ENCODE data around the gene SSH2. TPM values are rescaled to one million over a fixed set of nuclear protein-coding genes. Genes with fewer than 3 reads are reported as not detected.

Gene SSH2
- total and polyA plus RNA-seq, 9 of the 15 experiments (the other 6 are each of a cell fraction or from before 2014, with no cell fraction given), result 3.9 to 16.1 (median 10.2) TPM

DNA sequence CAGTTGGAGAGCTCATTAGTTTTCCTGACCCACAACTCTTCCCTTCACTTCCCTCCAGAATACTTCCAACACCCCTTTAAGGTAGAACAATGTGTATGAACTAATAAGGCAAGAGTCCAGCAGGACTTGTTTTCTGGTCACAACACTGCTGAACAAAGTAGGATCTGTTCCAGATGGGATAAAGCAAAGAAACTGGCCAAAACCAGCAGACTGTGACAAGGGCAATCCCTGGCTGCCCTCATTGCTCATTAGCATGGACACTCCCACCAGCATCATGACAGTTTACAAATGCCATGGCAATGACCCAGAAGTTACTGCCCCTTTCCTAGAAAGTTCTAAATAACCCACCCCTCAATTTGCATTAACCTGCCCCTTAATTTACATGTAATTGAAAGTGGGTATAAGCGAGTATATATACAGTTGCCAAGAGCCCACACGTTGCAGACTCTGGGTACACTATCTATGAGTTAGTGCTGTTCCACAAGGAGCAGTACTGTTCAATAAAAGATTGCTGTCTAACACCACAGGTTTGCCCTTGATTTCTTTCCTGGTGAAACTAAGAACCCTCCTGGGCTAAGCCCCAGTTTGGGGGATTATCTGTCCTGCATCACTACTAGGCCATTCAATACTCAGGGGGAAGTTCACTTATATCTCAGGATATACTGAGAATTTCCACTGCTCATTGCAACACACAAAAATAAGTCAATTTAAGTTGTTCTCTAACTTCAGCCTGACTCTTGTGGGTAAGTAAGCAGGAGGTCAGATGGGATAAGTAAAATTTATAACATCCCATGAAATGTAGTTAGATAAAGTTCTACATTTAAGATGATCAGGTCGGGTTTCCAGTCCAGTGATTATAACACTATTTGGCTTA, 82.3 kb downstream of the SSH2 start (continued):
- TF ChIP-seq POLR2AphosphoS5 (IDR thresholded peaks at IDR 0.05; ENCODE audit: control insufficient read depth, insufficient read depth, low read depth, low read length) (0 out of 2 replicates have a peak, but pooled peaks have one; percentile 21), MEIS2 (IDR thresholded peaks at IDR 0.05; ENCODE audit: partially characterized antibody) (peak; percentile 60), SMARCE1 (IDR thresholded peaks at IDR 0.05) (no peak), RFX1 (IDR thresholded peaks at IDR 0.05) (peak; percentile 82)
- TF ChIP-seq, protein P1, sequence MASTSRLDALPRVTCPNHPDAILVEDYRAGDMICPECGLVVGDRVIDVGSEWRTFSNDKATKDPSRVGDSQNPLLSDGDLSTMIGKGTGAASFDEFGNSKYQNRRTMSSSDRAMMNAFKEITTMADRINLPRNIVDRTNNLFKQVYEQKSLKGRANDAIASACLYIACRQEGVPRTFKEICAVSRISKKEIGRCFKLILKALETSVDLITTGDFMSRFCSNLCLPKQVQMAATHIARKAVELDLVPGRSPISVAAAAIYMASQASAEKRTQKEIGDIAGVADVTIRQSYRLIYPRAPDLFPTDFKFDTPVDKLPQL (IDR thresholded peaks at IDR 0.05; ENCODE audit: extremely low read depth, insufficient read length), result peak; percentile 37
- TF ChIP-seq, protein P2, sequence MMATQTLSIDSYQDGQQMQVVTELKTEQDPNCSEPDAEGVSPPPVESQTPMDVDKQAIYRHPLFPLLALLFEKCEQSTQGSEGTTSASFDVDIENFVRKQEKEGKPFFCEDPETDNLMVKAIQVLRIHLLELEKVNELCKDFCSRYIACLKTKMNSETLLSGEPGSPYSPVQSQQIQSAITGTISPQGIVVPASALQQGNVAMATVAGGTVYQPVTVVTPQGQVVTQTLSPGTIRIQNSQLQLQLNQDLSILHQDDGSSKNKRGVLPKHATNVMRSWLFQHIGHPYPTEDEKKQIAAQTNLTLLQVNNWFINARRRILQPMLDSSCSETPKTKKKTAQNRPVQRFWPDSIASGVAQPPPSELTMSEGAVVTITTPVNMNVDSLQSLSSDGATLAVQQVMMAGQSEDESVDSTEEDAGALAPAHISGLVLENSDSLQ (IDR thresholded peaks at IDR 0.05), result peak; percentile 78

DNA sequence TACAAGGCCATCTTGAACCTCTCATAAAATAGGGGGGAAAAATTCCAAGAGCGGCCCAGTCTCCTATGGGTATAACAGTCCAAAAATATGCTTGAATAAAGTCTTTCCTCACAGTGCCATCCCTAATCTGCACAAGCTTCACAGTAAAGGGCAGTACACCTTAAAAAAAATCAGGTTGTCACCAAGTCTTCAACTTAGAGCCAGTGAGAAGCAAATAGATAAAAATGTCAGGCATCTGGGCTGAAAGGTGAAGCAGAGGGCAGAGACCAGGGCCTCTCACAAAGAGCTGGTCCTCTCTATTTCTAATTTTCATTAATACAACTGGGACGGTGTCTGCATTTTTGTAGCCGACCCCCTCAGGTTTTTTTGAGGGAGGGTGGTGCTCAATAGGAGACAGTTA, 82.9 kb downstream of the SSH2 start:
- Histone ChIP-seq H3K9me1 (ENCODE audit: control insufficient read depth, insufficient read depth, low read length) (no peaks in the 10 kb centered on the region), H3K9ac (ENCODE audit: insufficient read depth in 1 of 2, low read depth in 2 of 2, low read length in 2 of 2) (no peak overlapping the region; a peak in 1 of 4 replicates), H3K27ac (ENCODE audit: extremely low read depth, low read depth, low read length) (peak overlapping the region; percentile 43; the same call in 1 of the 3 replicates), H2AFZ (ENCODE audit: low read depth, low read length) (no peak overlapping the region), H3K27me3 (ENCODE audit: control insufficient read depth in 2 of 2, insufficient read depth in 2 of 2, low read length in 2 of 2) (no peaks in the 10 kb centered on the region), H3K36me3 (ENCODE audit: control insufficient read depth, insufficient read depth, low read length) (no peaks in the 10 kb centered on the region), H4K20me1 (replicated peaks; ENCODE audit: control insufficient read depth, insufficient read depth, low read length) (no peaks in the 10 kb centered on the region), H3K9me3 (replicated peaks; ENCODE audit: control insufficient read depth, insufficient read depth, low read depth, low read length) (no peaks in the 10 kb centered on the region), H3K4me2 (ENCODE audit: insufficient read depth, low read length) (no peak overlapping the region; the same call in 1 of the 2 replicates), H3K4me3 (no peak overlapping the region), H3K79me2 (ENCODE audit: control insufficient read depth, insufficient read depth, low read length) (no peaks in the 10 kb centered on the region), H3K4me1 (replicated peaks in 1 of 2; ENCODE audit: control insufficient read depth in 2 of 2, insufficient read depth in 2 of 2, low read length in 2 of 2) (peaks cover 4 to 29% of the 10 kb centered on the region in 2 experiments; a peak in 3 of 5 replicates)
- TSS peak; percentile 59 for BruUV-seq (replicated peaks)
- ATAC-seq, result peak; percentile 42; the same call in 2 of the 3 replicates
- FAIRE-seq, result no peak
- ChIA-PET POLR2A (interaction anchor here (0.6 to 1.2 kb wide), 4 partner anchors 13 to 1677 kb away, joined by 3 to 4 read pairs (median 3); no protein-coding TSS in a partner anchor), CTCF (ENCODE audit: low intra/inter-chr PET ratio) (interaction anchor here (0.6 kb wide), 1 partner anchor 42 kb away, joined by 3 read pairs; no protein-coding TSS in a partner anchor)
- TF ChIP-seq, protein P1 (IDR thresholded peaks at IDR 0.05; ENCODE audit: extremely low read depth, insufficient read length), result no peak
- TF ChIP-seq PML (IDR thresholded peaks at IDR 0.05; ENCODE audit: low read length) (peak; percentile 28; the same call in 1 of the 2 replicates), ETS2 (tag; IDR thresholded peaks at IDR 0.05; ENCODE audit: borderline replicate concordance, poor library complexity, severe bottlenecking) (no peak), RBFOX2 (IDR thresholded peaks at IDR 0.05; ENCODE audit: low read depth, low read length) (no peak), SNRNP70 (optimal IDR thresholded peaks at IDR 0.05; ENCODE audit: low read depth, low read length) (no peak), HIVEP1 (CRISPR knock-in tag; IDR thresholded peaks at IDR 0.05) (no peak), POLR2AphosphoS5 (IDR thresholded peaks at IDR 0.05; ENCODE audit: control insufficient read depth, insufficient read depth, low read depth, low read length) (peak; percentile 58), ZNF436 (CRISPR knock-in tag; IDR thresholded peaks at IDR 0.05) (no peak)
- in situ Hi-C loops (cut with MboI) (no loop called here), intact Hi-C loops (cut with micrococcal nuclease) (no loop called here)
- DNase-seq (ENCODE audit: extremely low read depth in 1 of 4, low spot score in 3 of 4), result no peak
- 41% methylated on average over 3 of the region's 3 CpGs for WGBS (ENCODE audit: insufficient coverage, low coverage, missing lambda C conversion rate)
